SK-N-DZ (cell line): ENCODE measurements around the gene HERC5.
"Not testable (repeated sequence)": the region's sequence is repeated elsewhere in the genome, so short reads cannot be mapped to it uniquely, and the experiment has no call there.

ENCODE experiments used
- DNase-seq: peaks from one replicate; pipeline ENCODE4 v3.0.0-alpha.2; 2015; ENCODE audit warnings: low spot score

HERC5 gene

GRCh38 chr4:88447371-88448095 lies 9.4 kb upstream of the HERC5 start:
- no peak for DNase-seq

GRCh38 chr4:88448211-88448765 lies 8.6 kb upstream of the HERC5 start:
- DNase-seq, result not testable (repeated sequence)

GRCh38 chr4:88448889-88449288 lies 8.0 kb upstream of the HERC5 start:
- no peak for DNase-seq

GRCh38 chr4:88449290-88449689 lies 7.6 kb upstream of the HERC5 start:
- no peak for DNase-seq

GRCh38 chr4:88451205-88451604 lies 5.7 kb upstream of the HERC5 start:
- no peak for DNase-seq

GRCh38 chr4:88452912-88453311 lies 4.0 kb upstream of the HERC5 start:
- no peak for DNase-seq

- DNase-seq, result peak; percentile 10
Observed at GRCh38 chr4:88457307-88458103, 586 bp downstream of the HERC5 start.

GRCh38 chr4:88458104-88458740 lies 1.3 kb downstream of the HERC5 start:
- no peak for DNase-seq

GRCh38 chr4:88465653-88466192 lies 8.8 kb downstream of the HERC5 start:
- DNase-seq, result no peak

GRCh38 chr4:88467392-88467791 lies 10.5 kb downstream of the HERC5 start:
- DNase-seq, result no peak

GRCh38 chr4:88477229-88477860 lies 20.4 kb downstream of the HERC5 start:
- DNase-seq, result no peak

- DNase-seq, result no peak
Observed at GRCh38 chr4:88478247-88478646, 21.3 kb downstream of the HERC5 start.

- no peak for DNase-seq
Observed at GRCh38 chr4:88481537-88481936, 24.6 kb downstream of the HERC5 start.

- DNase-seq, result no peak
Observed at GRCh38 chr4:88489100-88489761, 32.3 kb downstream of the HERC5 start.

GRCh38 chr4:88497859-88498409 lies 41.0 kb downstream of the HERC5 start:
- no peak for DNase-seq

- no peak for DNase-seq
Observed at GRCh38 chr4:88503344-88503743, 46.4 kb downstream of the HERC5 start.

- DNase-seq, result no peak
Observed at GRCh38 chr4:88511236-88511635, 54.3 kb downstream of the HERC5 start.

- no peak for DNase-seq
Observed at GRCh38 chr4:88514557-88515511, 57.9 kb downstream of the HERC5 start.

- no peak for DNase-seq
Observed at GRCh38 chr4:88516746-88517145, 59.8 kb downstream of the HERC5 start.
